ENCODE data around the gene CHST5. TPM values are rescaled to one million over a fixed set of nuclear protein-coding genes. Genes with fewer than 3 reads are reported as not detected.

Gene CHST5
- total RNA-seq, 1 donor from 2014 or later: 0.07 TPM

Other genes with a start within 250 kb of the CHST5 start
- 45.3 to 48.9 TPM (median 46.1 TPM) in 3 replicates for gene CFDP1, start 102.6 kb downstream of the CHST5 start, total RNA-seq
- gene TMEM170A, start 71.4 kb downstream of the CHST5 start, total RNA-seq: 12.7 to 14.5 TPM (median 13.4 TPM) in 3 replicates
- 6.3 to 7.1 TPM (median 6.7 TPM) in 3 replicates for gene CHST6, start 40.7 kb downstream of the CHST5 start, total RNA-seq
- gene TMEM231, start 20.1 kb upstream of the CHST5 start, total RNA-seq: 7.1 to 12.4 TPM (median 7.4 TPM) in 3 replicates
- gene GABARAPL2, start 30.3 kb upstream of the CHST5 start, total RNA-seq: 58.6 to 99.0 TPM (median 64.5 TPM) in 3 replicates
- 47.1 to 72.5 TPM (median 49.3 TPM) in 3 replicates for gene ADAT1, start 87.2 kb upstream of the CHST5 start, total RNA-seq
- 93.2 to 98.1 TPM (median 93.3 TPM) in 3 replicates for gene KARS1, start 111.6 kb upstream of the CHST5 start, total RNA-seq
- gene TERF2IP, start 111.7 kb upstream of the CHST5 start, total RNA-seq: 60.3 to 62.8 TPM (median 61.2 TPM) in 3 replicates
- not detected in 3 replicates for gene CPHXL2, start 140.9 kb upstream of the CHST5 start, total RNA-seq
- not detected in 3 replicates for gene DUXB, start 165.4 kb upstream of the CHST5 start, total RNA-seq
- not detected in 3 replicates for gene CPHXL, start 190.4 kb upstream of the CHST5 start, total RNA-seq